ENCODE data around the gene WAC.

The WAC gene

GRCh38 chr10:28530751-28531150 lies 2.2 kb upstream of the WAC start:
- DNase-seq (ENCODE audit: low read depth, low spot score), result peak; percentile 35

DNA sequence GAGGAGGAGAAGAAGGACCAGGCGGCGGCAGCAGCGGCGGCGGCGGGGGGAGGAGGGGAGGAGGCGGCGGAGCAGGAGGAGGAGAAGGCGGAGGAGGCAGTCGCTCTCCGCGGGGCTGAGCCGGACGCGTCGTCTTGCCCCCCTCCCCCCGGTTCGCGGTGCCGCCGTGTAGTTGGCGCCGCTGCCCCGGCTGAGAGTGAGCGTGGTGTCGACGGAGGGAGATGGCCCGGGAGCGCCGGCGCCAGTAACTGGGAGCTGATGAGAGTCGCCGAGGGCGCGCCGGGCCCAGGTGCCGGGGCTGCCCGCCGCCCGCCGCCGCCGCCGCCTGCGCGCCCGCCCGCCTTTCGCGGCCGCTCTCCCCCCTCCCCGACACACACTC lies 257 bp downstream of the WAC start:
- no peak for DNase-seq (ENCODE audit: low read depth, low spot score)

DNA sequence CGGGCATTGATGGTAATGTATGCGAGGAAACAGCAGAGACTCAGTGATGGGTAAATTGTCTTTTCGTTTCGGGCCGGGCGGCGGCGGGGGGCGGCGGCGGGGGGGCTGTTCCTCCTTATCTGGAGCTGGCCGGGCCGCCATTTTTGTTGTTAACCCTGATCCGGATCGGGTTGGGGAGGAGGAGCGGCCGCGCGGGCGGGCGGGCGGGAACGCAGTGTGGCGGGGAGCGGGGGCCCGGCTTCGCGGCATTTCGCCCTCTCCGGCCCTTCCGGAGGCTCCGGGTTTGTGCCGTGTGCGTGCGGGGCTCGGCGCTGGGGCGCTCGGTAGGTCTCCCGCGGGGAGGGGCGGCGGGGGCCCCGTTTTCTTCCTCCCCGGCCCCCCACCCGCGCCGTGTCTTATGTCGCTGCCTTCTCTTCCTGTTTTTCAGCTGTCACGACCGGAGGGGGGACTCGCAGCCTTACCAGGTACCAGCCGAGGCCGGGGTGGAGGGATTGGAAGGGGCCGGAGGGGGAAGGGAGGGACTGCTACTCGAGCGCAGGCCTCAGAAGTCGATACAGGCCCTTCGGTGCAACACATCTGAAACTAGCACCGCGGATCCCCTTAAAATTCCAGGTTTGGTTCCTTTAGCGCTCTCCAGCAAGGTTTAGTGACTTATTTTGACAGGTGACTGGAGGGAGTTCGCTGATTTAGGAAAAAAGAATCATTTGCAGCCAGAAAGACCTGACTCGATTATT lies 820 bp downstream of the WAC start:
- peak; percentile 46 for DNase-seq (ENCODE audit: low read depth, low spot score)

DNA sequence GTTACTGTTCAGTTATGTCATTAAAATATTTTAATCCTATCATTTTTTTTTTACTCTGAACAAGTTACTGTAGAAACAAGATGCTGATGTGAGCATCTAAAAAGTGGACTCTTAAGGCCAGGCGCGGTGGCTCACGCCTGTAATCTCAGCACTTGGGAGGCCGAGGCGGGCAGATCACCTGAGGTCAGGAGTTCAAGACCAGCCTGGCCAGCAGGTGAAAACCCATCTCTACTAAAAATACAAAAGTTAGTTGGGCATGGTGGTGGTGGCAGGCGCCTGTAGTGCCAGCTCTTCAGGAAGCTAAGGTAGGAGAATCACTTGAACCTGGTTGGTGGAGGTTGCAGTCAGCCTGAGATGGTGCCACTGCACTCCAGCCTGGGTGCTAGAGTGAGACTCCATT lies 2.9 kb downstream of the WAC start:
- no peak for DNase-seq (ENCODE audit: low read depth, low spot score)

GRCh38 chr10:28538595-28538994 lies 5.7 kb downstream of the WAC start:
- no peak for DNase-seq (ENCODE audit: low read depth, low spot score)

DNA sequence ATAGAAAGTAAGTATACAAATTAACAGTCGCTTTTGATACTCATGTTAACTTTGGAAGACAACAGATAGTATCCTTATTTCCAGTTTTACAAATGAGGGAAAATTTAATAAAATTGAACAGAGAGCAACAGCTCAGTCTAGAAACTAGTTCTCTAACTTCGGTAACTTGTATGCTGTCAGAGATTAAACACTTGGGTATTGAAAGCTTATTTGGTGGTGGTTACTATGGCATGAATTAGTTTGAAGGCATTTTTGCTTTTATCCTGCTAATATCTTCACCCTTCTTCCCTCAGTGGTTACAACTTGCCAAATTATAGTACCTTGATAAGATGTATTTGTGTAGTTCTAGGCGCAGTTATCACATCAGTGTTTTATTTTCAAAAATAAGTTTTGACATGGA lies 7.2 kb downstream of the WAC start:
- no peak for DNase-seq (ENCODE audit: low read depth, low spot score)

- no peak for DNase-seq (ENCODE audit: low read depth, low spot score)
Observed at GRCh38 chr10:28541717-28542365, 8.9 kb downstream of the WAC start.

- no peak for DNase-seq (ENCODE audit: low read depth, low spot score)
Observed at GRCh38 chr10:28542728-28543127, 9.8 kb downstream of the WAC start.

DNA sequence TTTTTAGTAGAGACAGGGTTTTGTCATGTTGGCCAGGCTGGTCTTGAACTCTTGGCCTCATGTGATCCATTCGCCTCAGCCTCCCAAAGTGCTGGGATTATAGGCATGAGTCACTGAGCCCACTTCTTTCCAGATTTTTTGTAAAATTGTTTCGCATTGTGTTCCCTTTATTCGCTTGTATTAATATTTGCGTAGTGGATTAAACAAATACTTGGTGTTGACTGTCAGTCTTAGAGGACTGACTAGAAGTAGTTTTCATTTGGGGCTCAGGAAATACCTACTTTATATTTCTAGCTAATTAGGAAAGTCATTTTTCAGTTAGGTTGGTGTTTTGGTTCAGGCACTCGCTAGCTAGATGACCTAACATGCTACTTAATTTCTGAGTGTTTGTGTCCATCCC lies 11.1 kb downstream of the WAC start:
- DNase-seq (ENCODE audit: low read depth, low spot score), result no peak

- no peak for DNase-seq (ENCODE audit: low read depth, low spot score)
Observed at GRCh38 chr10:28545967-28546644, 13.2 kb downstream of the WAC start.

DNA sequence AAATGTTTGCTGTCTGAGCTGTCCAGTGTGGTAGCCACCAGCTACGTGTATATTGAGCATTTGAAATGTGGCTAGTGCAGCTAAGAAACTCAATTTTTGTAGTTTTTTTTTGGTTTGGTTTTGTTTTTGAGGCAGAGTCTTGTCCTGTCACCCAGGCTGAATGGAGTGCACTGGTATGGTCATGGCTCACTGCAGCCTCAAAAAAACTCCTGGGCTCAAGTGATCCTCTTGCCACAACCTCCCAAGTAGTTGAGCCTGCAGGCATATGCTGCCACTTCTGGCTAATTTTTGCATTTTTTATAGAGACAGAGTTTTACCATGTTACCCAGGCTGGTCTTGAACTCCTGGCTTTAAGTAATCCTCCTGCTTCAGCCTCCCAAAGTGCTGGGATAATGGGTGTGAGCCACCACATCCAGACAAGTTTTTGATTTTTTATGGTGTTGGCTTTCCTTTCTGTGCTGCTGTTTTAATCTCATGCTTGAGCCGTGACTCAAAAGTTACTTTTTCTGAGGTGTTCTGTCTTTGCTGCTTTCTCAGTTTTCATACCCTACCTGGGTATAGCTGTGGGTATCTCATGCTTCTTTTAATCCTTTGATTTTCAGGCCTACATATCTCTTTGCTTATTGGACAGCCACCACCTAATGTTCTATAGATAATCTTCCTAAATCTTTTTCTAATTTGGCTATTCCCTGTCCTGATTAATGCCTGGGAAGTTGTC lies 16.0 kb downstream of the WAC start:
- DNase-seq (ENCODE audit: low read depth, low spot score), result no peak

- DNase-seq (ENCODE audit: low read depth, low spot score), result no peak
Observed at GRCh38 chr10:28551086-28551485, 18.2 kb downstream of the WAC start.

GRCh38 chr10:28552775-28553174 lies 19.9 kb downstream of the WAC start:
- DNase-seq (ENCODE audit: low read depth, low spot score), result no peak

- no peak for DNase-seq (ENCODE audit: low read depth, low spot score)
Observed at GRCh38 chr10:28554009-28554408, 21.1 kb downstream of the WAC start.

DNA sequence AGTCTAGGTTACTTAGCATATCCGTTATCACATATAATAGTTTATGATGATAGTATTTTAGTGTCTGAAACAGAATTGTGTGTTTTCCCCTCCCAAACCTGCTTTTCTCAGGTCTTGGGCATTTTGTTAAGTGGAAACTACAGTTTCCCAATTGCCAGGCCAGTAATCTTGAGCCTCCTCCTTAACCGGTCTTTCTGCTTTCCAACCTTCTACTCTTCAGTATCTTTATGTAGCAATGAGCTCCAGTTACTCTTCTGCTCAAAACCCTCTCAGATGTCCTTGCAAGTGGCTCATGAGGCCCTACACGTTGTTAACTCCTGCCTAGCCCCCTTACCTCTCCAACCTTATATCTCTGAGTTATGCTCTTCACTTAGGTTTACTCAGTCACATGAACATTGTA lies 22.0 kb downstream of the WAC start:
- DNase-seq (ENCODE audit: low read depth, low spot score), result no peak

GRCh38 chr10:28555358-28555757 lies 22.4 kb downstream of the WAC start:
- DNase-seq (ENCODE audit: low read depth, low spot score), result no peak

DNA sequence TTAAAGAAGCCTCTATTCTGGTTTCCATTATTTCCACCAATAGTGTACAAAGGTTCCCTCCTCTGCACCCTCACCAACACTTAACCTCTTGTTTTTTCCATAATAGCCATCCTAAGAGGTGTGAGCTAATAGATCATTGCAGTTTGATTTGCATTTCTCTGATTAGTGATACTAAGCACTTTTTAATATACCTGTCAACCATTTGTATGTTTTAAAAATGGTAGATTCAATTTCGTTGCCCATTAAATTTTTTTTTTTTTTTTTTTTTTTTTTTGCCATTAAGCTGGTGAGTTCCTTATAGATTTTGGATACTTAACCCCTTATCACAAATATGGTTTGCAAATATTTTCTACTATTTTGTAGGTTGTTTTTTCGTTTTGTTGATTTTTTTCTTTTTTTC lies 23.2 kb downstream of the WAC start:
- DNase-seq (ENCODE audit: low read depth, low spot score), result no peak

DNA sequence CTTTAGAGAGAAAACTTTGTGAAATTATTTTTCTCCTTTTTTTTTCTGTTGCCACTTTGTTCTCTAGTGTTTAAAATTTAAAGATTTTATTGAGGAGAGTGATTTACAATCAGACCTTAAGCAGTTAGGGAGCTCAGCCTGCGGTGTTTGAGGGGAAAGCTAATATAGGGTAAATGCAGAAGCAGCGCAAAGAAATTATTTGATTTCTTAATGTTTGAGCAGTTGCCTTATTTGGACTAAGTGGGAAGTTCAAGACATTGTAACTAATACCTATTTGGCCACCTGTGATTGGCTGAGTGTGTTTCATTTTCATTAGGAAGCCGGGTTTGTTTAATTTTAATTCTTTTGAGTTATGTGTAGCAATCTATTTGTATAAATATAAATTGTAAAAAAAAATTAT lies 25.3 kb downstream of the WAC start:
- DNase-seq (ENCODE audit: low read depth, low spot score), result no peak

DNA sequence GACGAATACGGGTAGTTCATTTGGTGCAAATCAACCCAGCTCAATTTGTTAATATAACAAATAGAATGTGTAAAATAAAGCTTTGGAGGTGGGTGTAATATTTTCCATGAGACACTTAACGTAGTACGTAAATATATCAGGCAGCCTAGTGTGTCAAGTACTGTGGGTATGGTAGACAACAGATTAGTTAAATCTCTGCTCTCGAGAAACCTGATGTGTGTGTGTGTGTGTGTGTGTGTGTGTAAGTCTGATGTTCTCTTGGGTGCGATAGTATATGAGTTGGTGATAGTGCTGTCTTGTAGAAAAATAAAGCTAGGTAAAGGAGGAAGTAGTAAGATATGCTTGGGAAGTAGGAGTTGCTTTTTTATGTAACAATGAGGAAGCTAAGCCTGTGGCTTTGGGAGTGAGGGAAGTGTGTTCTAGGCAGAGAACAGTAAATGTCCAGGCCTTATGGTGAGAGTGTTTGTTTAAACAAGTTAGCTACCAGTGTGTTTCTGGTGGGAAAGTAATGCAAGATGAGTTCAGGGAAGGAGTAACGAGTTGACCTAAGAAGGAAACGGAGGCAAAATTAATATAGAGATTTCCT lies 26.1 kb downstream of the WAC start:
- DNase-seq (ENCODE audit: low read depth, low spot score), result no peak

GRCh38 chr10:28559618-28560017 lies 26.7 kb downstream of the WAC start:
- DNase-seq (ENCODE audit: low read depth, low spot score), result no peak

DNA sequence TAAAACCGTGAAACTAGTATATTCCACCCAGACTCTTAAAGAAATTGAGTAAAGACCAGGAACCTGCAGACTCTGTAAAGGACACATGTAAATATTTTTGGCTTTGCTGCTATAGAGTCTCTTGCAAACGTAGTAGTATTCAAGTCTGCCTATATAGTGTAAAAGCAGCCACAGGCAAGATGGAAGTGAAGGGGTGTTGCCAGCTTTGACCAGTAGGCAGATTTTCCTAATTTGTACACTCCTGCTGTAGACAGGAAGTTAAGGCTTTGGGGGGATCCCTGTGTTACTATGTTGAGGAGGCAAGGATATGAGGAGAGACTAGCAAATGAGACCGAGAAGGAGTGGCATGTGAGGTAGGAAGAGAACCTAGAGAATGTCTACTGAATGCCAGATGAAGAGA lies 27.7 kb downstream of the WAC start:
- no peak for DNase-seq (ENCODE audit: low read depth, low spot score)

DNA sequence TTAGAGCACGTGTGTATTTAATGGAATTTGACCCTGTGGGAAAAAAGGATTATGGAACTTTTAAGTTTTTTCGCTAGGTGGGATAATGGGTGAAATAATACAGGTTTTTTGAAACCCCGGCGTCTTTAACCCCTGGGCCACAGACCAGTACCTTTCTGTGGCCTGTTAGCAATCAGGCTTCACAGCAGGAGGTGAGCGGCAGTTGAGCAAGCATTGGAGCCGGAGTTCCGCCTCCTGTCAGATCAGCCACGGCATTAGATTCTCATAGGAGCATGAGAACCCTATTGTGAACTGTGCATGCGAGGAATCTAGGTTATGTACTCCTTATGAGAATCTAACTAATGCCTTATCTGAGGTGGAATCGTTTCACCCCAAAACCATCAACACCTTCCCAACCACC lies 28.6 kb downstream of the WAC start:
- DNase-seq (ENCODE audit: low read depth, low spot score), result peak; percentile 49

Measured in ELF-1 (cell line).